Transverse colon (tissue), 3 donors: Measurements from ENCODE around the gene RHOT1.

Experiments
- EP300 ChIP-seq: sonication (generic); formaldehyde crosslinking; IDR thresholded peaks from one replicate; pipeline ENCODE4 v1.6.1; 2017; ENCODE audit warnings: antibody characterized with exemption, low read depth
- TF ChIP-seq, protein P1 (sequence below), 5 experiments: fragments of 200-600 bp in 3 of 5; fragments of 450-650 bp in 2 of 5; sonication (generic) in 3 of 5; IDR thresholded peaks; 1 replicate in 2 of 5; 2 replicates in 3 of 5; pipeline ENCODE4 v1.5.1; 2016 to 2017; ENCODE audit warnings: antibody characterized with exemption in 5 of 5, inconsistent platforms in 3 of 5, mild to moderate bottlenecking in 2 of 5, moderate library complexity in 1 of 5

DNA sequence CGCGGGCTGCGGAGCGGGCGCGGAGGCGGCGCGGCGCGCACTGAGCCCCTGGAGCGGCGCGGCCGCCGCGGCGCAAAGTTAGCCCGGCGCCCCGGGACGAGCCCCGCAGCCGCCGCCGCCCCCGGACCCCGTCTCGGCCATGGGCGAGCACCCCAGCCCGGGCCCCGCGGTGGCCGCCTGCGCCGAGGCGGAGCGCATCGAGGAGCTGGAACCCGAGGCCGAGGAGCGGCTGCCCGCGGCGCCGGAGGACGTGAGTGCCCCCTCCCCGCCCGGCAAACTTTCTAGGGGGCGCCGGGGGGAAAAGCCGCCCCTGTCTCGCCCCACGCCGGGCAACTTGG is 123.7 kb downstream of the RHOT1 start:
- TF ChIP-seq, protein P1, sequence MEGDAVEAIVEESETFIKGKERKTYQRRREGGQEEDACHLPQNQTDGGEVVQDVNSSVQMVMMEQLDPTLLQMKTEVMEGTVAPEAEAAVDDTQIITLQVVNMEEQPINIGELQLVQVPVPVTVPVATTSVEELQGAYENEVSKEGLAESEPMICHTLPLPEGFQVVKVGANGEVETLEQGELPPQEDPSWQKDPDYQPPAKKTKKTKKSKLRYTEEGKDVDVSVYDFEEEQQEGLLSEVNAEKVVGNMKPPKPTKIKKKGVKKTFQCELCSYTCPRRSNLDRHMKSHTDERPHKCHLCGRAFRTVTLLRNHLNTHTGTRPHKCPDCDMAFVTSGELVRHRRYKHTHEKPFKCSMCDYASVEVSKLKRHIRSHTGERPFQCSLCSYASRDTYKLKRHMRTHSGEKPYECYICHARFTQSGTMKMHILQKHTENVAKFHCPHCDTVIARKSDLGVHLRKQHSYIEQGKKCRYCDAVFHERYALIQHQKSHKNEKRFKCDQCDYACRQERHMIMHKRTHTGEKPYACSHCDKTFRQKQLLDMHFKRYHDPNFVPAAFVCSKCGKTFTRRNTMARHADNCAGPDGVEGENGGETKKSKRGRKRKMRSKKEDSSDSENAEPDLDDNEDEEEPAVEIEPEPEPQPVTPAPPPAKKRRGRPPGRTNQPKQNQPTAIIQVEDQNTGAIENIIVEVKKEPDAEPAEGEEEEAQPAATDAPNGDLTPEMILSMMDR (IDR thresholded peaks at IDR 0.05) = no peak
- TF ChIP-seq EP300 = no peak
